Keratinocyte (primary cell): ENCODE measurements around the gene RBFOX1. TPM values are rescaled to one million over a fixed set of nuclear protein-coding genes. Genes with fewer than 3 reads are reported as not detected.

Experiments used
- DNase-seq: peaks from one replicate; pipeline ENCODE4 v3.0.0-alpha.2; 2011; ENCODE audit warnings: low read depth, missing footprints, low spot score
- FAIRE-seq: peaks from 2 replicates; lab custom pipeline; 2011; peaks lifted over from hg19 to GRCh38; lab: Jason Lieb, UNC
- H2AFZ ChIP-seq: 2 replicates; pipeline ENCODE4 v1.6.0; 2012; ENCODE audit warnings: low read length, control low read depth, inconsistent platforms; ENCODE audit not compliant: control insufficient read depth
- H3K27ac ChIP-seq: 2 replicates; pipeline ENCODE4 v1.5.1; 2011; ENCODE audit warnings: low read length; ENCODE audit not compliant: control insufficient read depth, insufficient read depth
- H3K27me3 ChIP-seq: 3 replicates; pipeline ENCODE4 v1.6.0; 2011; ENCODE audit warnings: low read length; ENCODE audit not compliant: control insufficient read depth, insufficient read depth; ENCODE audit errors: extremely low read depth
- H3K36me3 ChIP-seq, 2 experiments: 2 replicates in 1 of 2; 3 replicates in 1 of 2; pipeline ENCODE4 v1.5.1; 2011; ENCODE audit warnings: low read length in 2 of 2, mild to moderate bottlenecking in 1 of 2; ENCODE audit not compliant: control insufficient read depth in 2 of 2, insufficient read depth in 2 of 2; ENCODE audit errors: extremely low read depth in 1 of 2
- H3K4me1 ChIP-seq: 3 replicates; pipeline ENCODE4 v1.5.1; 2011; ENCODE audit warnings: low read length; ENCODE audit not compliant: control insufficient read depth, insufficient read depth; ENCODE audit errors: extremely low read depth
- H3K4me2 ChIP-seq: 3 replicates; pipeline ENCODE4 v1.6.0; 2011; ENCODE audit warnings: low read depth, low read length; ENCODE audit not compliant: control insufficient read depth, insufficient read depth; ENCODE audit errors: extremely low read depth
- H3K4me3 ChIP-seq, 3 experiments: fragments of 200-600 bp in 1 of 3; sonication (generic) in 1 of 3; 2 replicates in 2 of 3; 3 replicates in 1 of 3; pipeline ENCODE4 v1.5.1; 2011 to 2016; ENCODE audit warnings: low read length in 3 of 3, mild to moderate bottlenecking in 3 of 3, control low read depth in 2 of 3, inconsistent platforms in 1 of 3, low read depth in 1 of 3, mixed read lengths in 1 of 3, mixed run types in 1 of 3, moderate library complexity in 1 of 3; ENCODE audit not compliant: control insufficient read depth in 2 of 3, insufficient read depth in 2 of 3; ENCODE audit errors: extremely low read depth in 1 of 3
- H3K79me2 ChIP-seq: 2 replicates; pipeline ENCODE4 v1.6.0; 2012; ENCODE audit warnings: low read length; ENCODE audit not compliant: control insufficient read depth, insufficient read depth
- H3K9ac ChIP-seq: 3 replicates; pipeline ENCODE4 v1.6.0; 2011; ENCODE audit warnings: low read length; ENCODE audit not compliant: control insufficient read depth, insufficient read depth; ENCODE audit errors: extremely low read depth
- H3K9me1 ChIP-seq: 3 replicates; pipeline ENCODE4 v1.6.0; 2011; ENCODE audit warnings: low read length; ENCODE audit not compliant: control insufficient read depth, insufficient read depth; ENCODE audit errors: extremely low read depth
- H3K9me3 ChIP-seq: 2 replicates; pipeline ENCODE4 v1.5.1; 2012; ENCODE audit warnings: low read depth, low read length; ENCODE audit not compliant: control insufficient read depth
- H4K20me1 ChIP-seq: 3 replicates; pipeline ENCODE4 v1.6.0; 2011; ENCODE audit warnings: low read length; ENCODE audit not compliant: control insufficient read depth, insufficient read depth; ENCODE audit errors: extremely low read depth
- EZH2 ChIP-seq: IDR thresholded peaks from one replicate; pipeline ENCODE4 v1.6.1; 2012; ENCODE audit warnings: inconsistent platforms, mild to moderate bottlenecking, low read length, moderate library complexity
- dilution Hi-C: fragments of 300-500 bp; cut with MboI; formaldehyde crosslinking; loops from one replicate; pipeline ENCODE4 v1.7.0; 2020; ENCODE audit warnings: low sequenced_read_pairs; ENCODE audit not compliant: extremely low pct_ligation_motif_present
- polyA plus RNA-seq, 5 experiments: library from polyadenylated mRNA; depleted of rRNA in 3 of 5; stranded (reverse) in 3 of 5; stranded (forward) in 1 of 5; unstranded in 1 of 5; fragments of >200 nt; gene quantifications; 1 replicate in 1 of 5; 2 replicates in 3 of 5; 3 replicates in 1 of 5; pipeline versions ENCODE4 v1.2.1 to v1.2.3, GENCODE V29; 2011 to 2012; ENCODE audit warnings: missing spikeins in 2 of 5, low read depth in 1 of 5, low replicate concordance in 1 of 5
- TF ChIP-seq, protein P1 (sequence below), 3 experiments: IDR thresholded peaks in 1 of 3; conservative IDR thresholded peaks in 1 of 3; optimal IDR thresholded peaks in 1 of 3; 2 replicates in 2 of 3; 3 replicates in 1 of 3; pipeline versions ENCODE3 to v1.5.1; 2011; ENCODE audit warnings: low read length in 3 of 3, mild to moderate bottlenecking in 3 of 3, moderate library complexity in 2 of 3, control low read depth in 1 of 3, inconsistent platforms in 1 of 3; ENCODE audit not compliant: insufficient read depth in 2 of 3; ENCODE audit errors: extremely low read depth in 1 of 3

The RBFOX1 gene
- polyA plus RNA-seq, 1 donor (not counting 4 experiments of a cell fraction or from before 2014, with no cell fraction given), result not detected

- Histone ChIP-seq H4K20me1 (no peaks in the 10 kb centered on the region), H3K27me3 (no peaks in the 10 kb centered on the region), H3K9me3 (no peaks in the 10 kb centered on the region), H3K27ac (no peak overlapping the region), H3K9ac (no peak overlapping the region), H3K4me1 (no peaks in the 10 kb centered on the region), H3K36me3 (no peaks in the 10 kb centered on the region), H2AFZ (no peak overlapping the region), H3K9me1 (no peaks in the 10 kb centered on the region), H3K4me3 (no peak overlapping the region), H3K79me2 (no peaks in the 10 kb centered on the region), H3K4me2 (no peak overlapping the region)
- DNase-seq (no peak), FAIRE-seq (no peak)
- TF ChIP-seq, protein P1, sequence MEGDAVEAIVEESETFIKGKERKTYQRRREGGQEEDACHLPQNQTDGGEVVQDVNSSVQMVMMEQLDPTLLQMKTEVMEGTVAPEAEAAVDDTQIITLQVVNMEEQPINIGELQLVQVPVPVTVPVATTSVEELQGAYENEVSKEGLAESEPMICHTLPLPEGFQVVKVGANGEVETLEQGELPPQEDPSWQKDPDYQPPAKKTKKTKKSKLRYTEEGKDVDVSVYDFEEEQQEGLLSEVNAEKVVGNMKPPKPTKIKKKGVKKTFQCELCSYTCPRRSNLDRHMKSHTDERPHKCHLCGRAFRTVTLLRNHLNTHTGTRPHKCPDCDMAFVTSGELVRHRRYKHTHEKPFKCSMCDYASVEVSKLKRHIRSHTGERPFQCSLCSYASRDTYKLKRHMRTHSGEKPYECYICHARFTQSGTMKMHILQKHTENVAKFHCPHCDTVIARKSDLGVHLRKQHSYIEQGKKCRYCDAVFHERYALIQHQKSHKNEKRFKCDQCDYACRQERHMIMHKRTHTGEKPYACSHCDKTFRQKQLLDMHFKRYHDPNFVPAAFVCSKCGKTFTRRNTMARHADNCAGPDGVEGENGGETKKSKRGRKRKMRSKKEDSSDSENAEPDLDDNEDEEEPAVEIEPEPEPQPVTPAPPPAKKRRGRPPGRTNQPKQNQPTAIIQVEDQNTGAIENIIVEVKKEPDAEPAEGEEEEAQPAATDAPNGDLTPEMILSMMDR (optimal IDR thresholded peaks at IDR 0.05 in 1 of 3, IDR thresholded peaks at IDR 0.05 in 1 of 3, conservative IDR thresholded peaks at IDR 0.05 in 1 of 3; ENCODE audit: extremely low read depth in 1 of 3, insufficient read depth in 2 of 3, low read length in 3 of 3), result no peak
- TF ChIP-seq EZH2, result no peak
- dilution Hi-C loops, result no loop called here
Measured at GRCh38 chr16:7597677-7598076, 265.0 kb downstream of the RBFOX1 start.

GRCh38 chr16:7601100-7601499 is 268.5 kb downstream of the RBFOX1 start:
- no peak overlapping the region for H3K4me2 ChIP-seq
- no peak for FAIRE-seq

More at GRCh38 chr16:7601100-7601499, 268.5 kb downstream of the RBFOX1 start:
- no peaks in the 10 kb centered on the region for H3K9me1 ChIP-seq
- TF ChIP-seq, protein P1 (optimal IDR thresholded peaks at IDR 0.05 in 1 of 3, IDR thresholded peaks at IDR 0.05 in 1 of 3, conservative IDR thresholded peaks at IDR 0.05 in 1 of 3; ENCODE audit: extremely low read depth in 1 of 3, insufficient read depth in 2 of 3, low read length in 3 of 3), result no peak
- no peak for TF ChIP-seq EZH2
- no peaks in the 10 kb centered on the region for H4K20me1 ChIP-seq
- H2AFZ ChIP-seq, result no peak overlapping the region
- no peaks in the 10 kb centered on the region for H3K36me3 ChIP-seq
- no peaks in the 10 kb centered on the region for H3K9me3 ChIP-seq
- DNase-seq, result no peak
- H3K27ac ChIP-seq, result no peak overlapping the region
- no peaks in the 10 kb centered on the region for H3K79me2 ChIP-seq
- H3K27me3 ChIP-seq, result no peaks in the 10 kb centered on the region
- no peak overlapping the region for H3K4me3 ChIP-seq
- dilution Hi-C loops, result no loop called here
- H3K9ac ChIP-seq, result no peak overlapping the region
- no peaks in the 10 kb centered on the region for H3K4me1 ChIP-seq
